GM10248 (cell line): Measurements from ENCODE around the gene CIROP.

Experiments
- CTCF ChIA-PET: fragments of 300-600 bp; sonication (Branson Sonifier 250); formaldehyde crosslinking; extraction: SDS; loops from one replicate; lab custom pipeline; 2021; ENCODE audit warnings: antibody characterized with exemption; lab: Yijun Ruan, JAX
- POLR2A ChIA-PET: fragments of 350-650 bp; sonication (Branson Sonifier 250); formaldehyde crosslinking; extraction: SDS; loops from one replicate; lab custom pipeline; 2020; ENCODE audit warnings: antibody characterized with exemption; lab: Yijun Ruan, JAX
- DNase-seq: peaks from one replicate; pipeline ENCODE4 v3.0.0; 2012; ENCODE audit errors: extremely low spot score
- CTCF ChIP-seq: IDR thresholded peaks from 2 replicates; pipeline ENCODE4 v1.5.1; 2012; ENCODE audit warnings: mild to moderate bottlenecking, low read depth; ENCODE audit errors: extremely low read depth, missing control alignments, control extremely low read depth

Gene CIROP

GRCh38 chr14:23126548-23127278, 21.9 kb upstream of the CIROP start:
- ChIA-PET CTCF (interaction anchor here (0.8 to 1.0 kb wide), 2 partner anchors 12 to 174 kb away, joined by 3 read pairs; no protein-coding TSS in a partner anchor), POLR2A (no interaction called here)
- no peak for DNase-seq
- TF ChIP-seq CTCF = no peak

- CTCF ChIA-PET = interaction anchor here (0.8 kb wide), 1 partner anchor 175 kb away, joined by 3 read pairs; no protein-coding TSS in a partner anchor
- no peak for TF ChIP-seq CTCF
- DNase-seq = no peak
- POLR2A ChIA-PET = no interaction called here
Measured at GRCh38 chr14:23125933-23126524, 21.2 kb upstream of the CIROP start.

- TF ChIP-seq CTCF = no peak
- no peak for DNase-seq
- CTCF ChIA-PET = interaction anchor here (0.7 to 8.8 kb wide), 2 partner anchors 59 to 255 kb away, joined by 3 to 164 read pairs; partner anchors contain the start of gene SLC7A8
- POLR2A ChIA-PET = interaction anchor here (0.6 kb wide), 1 partner anchor 51 kb away, joined by 3 read pairs; no protein-coding TSS in a partner anchor
Measured at GRCh38 chr14:23125011-23125410, 20.2 kb upstream of the CIROP start.

- DNase-seq = no peak
- ChIA-PET POLR2A (no interaction called here), CTCF (interaction anchor here (0.7 to 8.8 kb wide), 3 partner anchors 60 to 256 kb away, joined by 3 to 164 read pairs (median 3); partner anchors contain the start of gene SLC7A8)
- no peak for TF ChIP-seq CTCF
Measured at GRCh38 chr14:23124337-23124954, 19.7 kb upstream of the CIROP start.

GRCh38 chr14:23123419-23123818, 18.6 kb upstream of the CIROP start:
- POLR2A ChIA-PET = no interaction called here
- DNase-seq = no peak
- CTCF ChIA-PET = interaction anchor here (1.0 to 8.8 kb wide), 2 partner anchors 61 to 178 kb away, joined by 3 to 164 read pairs; partner anchors contain the start of gene SLC7A8
- TF ChIP-seq CTCF = no peak

GRCh38 chr14:23122086-23122485, 17.3 kb upstream of the CIROP start:
- DNase-seq = no peak
- no peak for TF ChIP-seq CTCF
- ChIA-PET POLR2A (no interaction called here), CTCF (interaction anchor here (1.0 to 8.8 kb wide), 24 partner anchors 8 to 438 kb away, joined by 3 to 164 read pairs (median 12); partner anchors contain the start of genes ACIN1, C14orf119, PABPN1 and PPP1R3E)
